AG04450 (cell line): ENCODE data around the gene IFNA13. TPM values are rescaled to one million over a fixed set of nuclear protein-coding genes. Genes with fewer than 3 reads are reported as not detected.

Experiments
- CTCF ChIA-PET: fragments of 300-600, 350-600 bp; formaldehyde crosslinking; extraction: SDS; loops from one replicate; lab custom pipeline; 2022; ENCODE audit warnings: antibody characterized with exemption, inconsistent platforms; lab: Charles Lee
- POLR2A ChIA-PET: fragments of 350-600 bp; formaldehyde crosslinking; extraction: SDS; loops from one replicate; lab custom pipeline; 2021; ENCODE audit warnings: antibody characterized with exemption, inconsistent platforms; lab: Yijun Ruan, JAX
- DNase-seq: peaks from one replicate; pipeline ENCODE4 v3.0.0-alpha.2; 2011; ENCODE audit warnings: low read depth, low spot score
- H3K27ac ChIP-seq: one replicate; pipeline ENCODE4 v1.5.1; 2012; ENCODE audit warnings: low read depth, low read length, control low read depth
- H3K27me3 ChIP-seq: one replicate; pipeline ENCODE4 v1.6.0; 2012; ENCODE audit warnings: low read length; ENCODE audit not compliant: control insufficient read depth, insufficient read depth
- H3K4me3 ChIP-seq: 2 replicates; pipeline ENCODE4 v1.5.1; 2011; ENCODE audit warnings: mild to moderate bottlenecking, low read depth, low read length, control low read depth
- H3K9me3 ChIP-seq: 2 replicates; pipeline ENCODE4 v1.5.1; 2012; ENCODE audit warnings: low read length; ENCODE audit not compliant: control insufficient read depth, insufficient read depth
- CTCF ChIP-seq: IDR thresholded peaks from 2 replicates; pipeline ENCODE4 v1.5.1; 2011; ENCODE audit warnings: low read depth, low read length, control low read depth, inconsistent platforms
- polyA plus RNA-seq: library from polyadenylated mRNA; depleted of rRNA; stranded (reverse); fragments of >200 nt; gene quantifications from 2 replicates; pipeline ENCODE4 v1.2.3, GENCODE V29; 2011

Gene IFNA13
- polyA plus RNA-seq, 1 experiment: not detected

- no peaks in the 10 kb centered on the region for H3K9me3 ChIP-seq
- DNase-seq: no peak
- H3K27me3 ChIP-seq: peaks cover 6% of the 10 kb centered on the region
- CTCF ChIA-PET: interaction anchor here (1.3 kb wide), 1 partner anchor 87 kb away, joined by 4 read pairs; no protein-coding TSS in a partner anchor
- POLR2A ChIA-PET: no interaction called here
- no peak overlapping the region for H3K27ac ChIP-seq
- no peak overlapping the region for H3K4me3 ChIP-seq
- no peak for TF ChIP-seq CTCF
These were observed 45.3 kb upstream of the IFNA13 start for GRCh38 chr9:21413151-21413550.

DNA sequence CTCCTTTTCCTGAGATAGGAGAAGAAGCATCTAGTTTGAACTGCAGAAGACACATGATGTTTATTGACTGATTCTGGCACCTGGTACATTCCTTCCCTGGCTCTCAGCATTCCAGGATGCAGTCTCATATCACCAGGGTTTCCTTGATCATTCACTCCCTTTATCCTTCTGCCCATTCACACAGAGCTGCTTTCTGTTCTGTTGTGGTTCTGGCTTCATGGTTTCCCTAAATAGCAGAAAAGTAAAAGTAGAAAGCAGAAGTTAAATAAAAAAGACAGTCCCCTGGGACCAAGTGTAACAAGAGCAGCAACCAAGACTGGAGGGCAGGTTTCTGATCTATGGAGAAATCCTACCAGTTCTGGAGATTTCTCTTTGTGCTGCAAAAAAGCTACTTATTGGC lies 44.2 kb upstream of the IFNA13 start:
- DNase-seq: no peak
- CTCF ChIA-PET: interaction anchor here (1.3 kb wide), 1 partner anchor 86 kb away, joined by 4 read pairs; no protein-coding TSS in a partner anchor
- TF ChIP-seq CTCF: no peak
- no peak overlapping the region for H3K27ac ChIP-seq
- POLR2A ChIA-PET: no interaction called here
- no peaks in the 10 kb centered on the region for H3K9me3 ChIP-seq
- peaks cover 6% of the 10 kb centered on the region for H3K27me3 ChIP-seq
- H3K4me3 ChIP-seq: no peak overlapping the region

GRCh38 chr9:21408817-21409216 lies 41.0 kb upstream of the IFNA13 start, which contains the start of gene IFNA8:
IFNA8 (plus strand) TSS chr9:21409117; CDS start chr9:21409177, 60 bp downstream.
- ChIA-PET CTCF (interaction anchor here (0.7 to 2.0 kb wide), 3 partner anchors 13 to 90 kb away, joined by 3 to 13 read pairs (median 3); no protein-coding TSS in a partner anchor), POLR2A (no interaction called here)
- Histone ChIP-seq H3K27me3 (peaks cover 16% of the 10 kb centered on the region), H3K9me3 (no peaks in the 10 kb centered on the region), H3K4me3 (no peak within 1 kb of the TSS), H3K27ac (no peak within 1 kb of the TSS)
- TF ChIP-seq CTCF: no peak
- no peak for DNase-seq

- TF ChIP-seq CTCF: no peak
- H3K27ac ChIP-seq: no peak overlapping the region
- CTCF ChIA-PET: interaction anchor here (1.6 kb wide), 1 partner anchor 78 kb away, joined by 5 read pairs; no protein-coding TSS in a partner anchor
- no peak for DNase-seq
- no peak overlapping the region for H3K4me3 ChIP-seq
- POLR2A ChIA-PET: no interaction called here
- no peaks in the 10 kb centered on the region for H3K9me3 ChIP-seq
- peaks cover 45% of the 10 kb centered on the region for H3K27me3 ChIP-seq
These were observed 36.3 kb upstream of the IFNA13 start for GRCh38 chr9:21404146-21404545.

GRCh38 chr9:21402386-21403251 lies 34.8 kb upstream of the IFNA13 start:
- no peak; the same call in 1 of the 2 replicates for TF ChIP-seq CTCF
- no peaks in the 10 kb centered on the region for H3K9me3 ChIP-seq
- no peak overlapping the region for H3K27ac ChIP-seq
- H3K4me3 ChIP-seq: peak overlapping the region; percentile 12
- DNase-seq: no peak
- CTCF ChIA-PET: interaction anchor here (0.5 to 1.6 kb wide), 4 partner anchors 32 to 198 kb away, joined by 3 to 8 read pairs (median 4); no protein-coding TSS in a partner anchor
- POLR2A ChIA-PET: no interaction called here
- peaks cover 45% of the 10 kb centered on the region for H3K27me3 ChIP-seq
